NCI-H1417 treated with DMSO at 0.1 percent for 48 hours (cell line): ENCODE data around the gene ELF1.
"Not testable (repeated sequence)": the region's sequence is repeated elsewhere in the genome, so short reads cannot be mapped to it uniquely, and the experiment has no call there.

Experiments
- DNase-seq: peaks from one replicate; lab custom pipeline; 2025; lab: John Stamatoyannopoulos, UW

The ELF1 gene

DNA sequence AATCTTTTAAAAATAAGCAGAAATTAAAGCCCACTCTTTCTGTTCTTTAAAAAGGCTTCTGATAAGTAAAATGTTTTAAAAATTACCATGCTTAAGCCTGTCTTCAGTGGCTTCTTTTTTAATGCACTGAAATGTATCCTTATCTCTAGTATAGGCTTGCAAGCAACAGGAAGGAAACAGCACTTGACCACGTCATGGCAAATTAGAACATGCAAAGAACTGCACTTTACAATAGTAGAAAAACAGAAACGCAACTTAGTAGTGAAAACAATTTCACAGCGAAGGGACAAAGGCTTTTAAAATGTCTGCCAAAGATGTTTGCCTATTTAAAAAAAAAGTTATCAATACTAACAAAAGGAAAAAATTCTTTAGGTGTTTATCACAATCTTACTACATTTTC is 36.3 kb downstream of the ELF1 start:
- DNase-seq: no peak

DNA sequence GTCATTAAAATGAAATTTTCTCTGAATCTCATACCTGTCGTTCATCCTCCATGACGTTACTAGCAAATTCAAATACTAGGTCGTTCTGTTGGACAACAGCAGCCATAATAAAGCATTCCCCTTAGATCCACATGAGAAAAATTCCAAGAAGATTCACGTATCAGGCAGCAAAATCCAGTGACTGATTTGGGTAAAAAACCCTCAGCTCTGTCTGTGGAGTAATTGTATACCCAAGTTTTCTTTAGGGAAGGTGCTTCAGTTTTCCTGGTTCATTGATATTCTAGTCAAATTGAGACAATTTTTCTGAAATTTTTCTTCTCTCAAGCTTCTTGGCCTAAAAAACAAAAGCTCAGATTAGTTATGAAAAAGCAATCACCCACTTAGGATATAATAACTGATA is 37.2 kb downstream of the ELF1 start:
- no peak for DNase-seq

DNA sequence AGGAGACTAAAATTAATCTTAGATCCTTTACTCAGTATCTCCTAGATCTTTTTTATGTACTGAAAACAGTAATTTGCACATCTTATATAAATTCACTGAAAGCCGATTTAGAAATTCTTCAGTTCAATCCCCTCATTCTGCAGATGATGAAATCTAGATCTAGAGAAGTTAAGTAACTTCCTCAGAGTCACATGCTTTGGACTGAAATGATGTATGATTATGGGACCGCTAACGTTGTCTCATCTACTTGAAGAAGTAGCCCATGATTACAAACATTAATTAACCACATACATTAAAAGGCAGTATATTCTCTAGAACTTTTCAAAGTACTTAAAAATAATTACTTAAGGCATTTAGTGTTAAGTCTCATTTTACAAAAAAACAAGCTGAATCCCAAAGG is 37.8 kb downstream of the ELF1 start:
- no peak for DNase-seq

DNA sequence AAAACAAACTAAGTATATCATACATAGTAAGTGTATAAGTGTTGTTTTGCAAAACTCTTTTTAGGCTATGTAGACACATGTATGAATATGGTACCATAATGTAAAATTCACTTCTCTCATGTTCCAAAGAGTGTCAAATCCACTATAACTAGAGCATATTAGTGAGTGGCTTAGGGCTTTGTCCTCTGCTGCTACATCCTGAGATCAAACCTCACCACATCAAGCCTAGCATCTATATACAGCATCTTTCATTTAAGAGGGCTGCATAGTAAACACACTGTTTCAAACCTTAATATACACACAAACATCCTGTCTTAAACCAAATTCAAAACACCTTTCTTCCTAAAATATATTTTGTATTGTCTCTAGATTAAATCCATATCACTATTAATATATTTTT is 38.7 kb downstream of the ELF1 start:
- DNase-seq: no peak

DNA sequence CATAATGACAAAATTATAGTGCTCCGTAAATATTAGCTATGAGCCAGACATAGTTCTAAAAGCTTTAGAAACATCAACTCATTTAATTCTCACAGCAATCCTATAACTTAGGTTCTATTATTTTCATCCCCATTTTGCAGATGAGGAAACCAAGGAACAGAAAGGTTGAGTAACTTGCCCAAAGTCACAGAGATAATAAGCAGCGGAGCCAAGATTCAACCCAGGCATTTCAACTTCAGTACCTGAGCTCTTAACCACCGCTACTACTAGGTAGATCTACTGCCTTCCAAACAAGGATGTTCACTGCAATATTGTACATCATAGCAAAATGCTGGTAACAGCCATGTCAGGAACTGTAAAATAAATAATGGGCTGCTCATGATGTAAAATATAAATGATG is 39.9 kb downstream of the ELF1 start:
- no peak for DNase-seq

DNA sequence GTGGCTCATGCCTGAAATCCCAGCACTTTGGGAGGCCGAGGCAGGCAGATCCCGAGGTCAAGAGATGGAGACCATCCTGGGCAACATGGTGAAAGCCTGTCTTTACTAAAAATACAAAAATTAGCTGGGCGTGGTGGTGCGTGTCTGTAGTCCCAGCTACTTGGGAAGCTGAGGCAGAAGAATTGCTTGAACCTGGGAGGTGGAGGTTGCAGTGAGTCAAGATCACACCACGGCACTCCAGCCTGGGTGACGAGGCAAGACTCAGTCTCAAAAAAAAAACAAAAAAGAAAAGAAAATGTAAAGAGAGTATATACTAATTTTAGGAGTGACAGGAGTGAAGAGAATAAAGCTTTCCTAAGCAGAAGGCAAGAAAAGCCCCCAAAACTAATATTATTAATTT is 41.0 kb downstream of the ELF1 start:
- DNase-seq: not testable (repeated sequence)

DNA sequence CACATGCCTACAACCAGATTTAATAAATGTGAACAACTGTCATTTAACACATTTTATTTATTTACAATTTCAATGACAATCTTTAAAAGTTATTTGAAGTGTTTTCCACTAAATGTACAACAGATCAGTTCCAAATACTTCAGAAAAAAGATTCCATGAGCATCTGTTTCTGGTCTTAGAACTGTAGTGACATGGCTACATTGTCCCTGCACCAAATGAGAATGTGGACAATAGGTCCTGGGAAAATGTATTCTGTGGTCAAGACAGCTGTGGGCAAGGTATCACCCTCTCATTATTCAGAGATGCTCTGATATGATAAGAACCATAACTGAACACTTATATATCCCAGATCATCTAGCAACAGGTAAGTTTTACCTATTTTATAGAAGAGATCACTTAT is 43.7 kb downstream of the ELF1 start:
- no peak for DNase-seq

DNA sequence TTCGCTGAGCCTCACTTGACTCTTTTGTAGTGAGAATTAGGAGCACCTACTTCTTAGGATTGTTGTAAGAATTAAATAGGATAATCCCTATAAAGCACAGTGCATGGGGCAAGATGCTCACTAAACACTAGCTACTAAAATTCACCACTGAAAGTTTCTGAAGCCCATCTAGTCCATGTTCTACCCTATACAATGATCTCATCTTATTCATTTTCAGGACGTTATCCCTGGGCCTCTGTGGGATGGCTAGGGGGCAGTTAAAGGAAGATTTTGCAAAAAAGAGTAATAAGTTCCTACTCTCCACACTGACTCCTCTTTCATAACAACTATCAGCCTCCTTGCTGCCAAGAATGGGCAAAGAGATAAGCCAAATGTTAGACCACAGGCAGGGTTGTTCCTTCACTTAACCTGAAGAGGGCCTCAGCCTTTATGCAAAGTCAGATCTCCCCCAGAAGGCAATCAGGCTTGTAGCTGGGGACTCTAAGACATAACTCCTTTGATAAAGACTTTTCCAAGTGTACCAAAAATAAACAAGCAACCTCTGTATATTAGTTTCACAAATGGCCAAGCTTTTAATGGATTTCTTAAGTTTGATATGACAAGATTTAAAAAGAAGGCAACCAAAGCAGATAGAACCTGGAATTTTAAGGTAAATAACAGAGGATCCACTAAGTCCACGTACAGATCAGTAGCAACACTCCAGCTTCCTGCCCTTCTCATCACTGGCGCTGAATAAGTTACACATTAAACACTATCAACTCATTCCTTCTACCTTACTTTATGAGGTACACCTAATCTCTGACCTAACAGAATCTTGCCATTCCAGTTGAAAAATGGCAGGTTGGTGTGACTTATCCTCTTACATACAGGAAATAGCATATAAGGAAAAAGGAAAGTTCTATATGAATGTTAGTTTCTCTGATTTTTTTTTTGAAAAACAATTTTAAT is 44.4 kb downstream of the ELF1 start:
- no peak for DNase-seq

DNA sequence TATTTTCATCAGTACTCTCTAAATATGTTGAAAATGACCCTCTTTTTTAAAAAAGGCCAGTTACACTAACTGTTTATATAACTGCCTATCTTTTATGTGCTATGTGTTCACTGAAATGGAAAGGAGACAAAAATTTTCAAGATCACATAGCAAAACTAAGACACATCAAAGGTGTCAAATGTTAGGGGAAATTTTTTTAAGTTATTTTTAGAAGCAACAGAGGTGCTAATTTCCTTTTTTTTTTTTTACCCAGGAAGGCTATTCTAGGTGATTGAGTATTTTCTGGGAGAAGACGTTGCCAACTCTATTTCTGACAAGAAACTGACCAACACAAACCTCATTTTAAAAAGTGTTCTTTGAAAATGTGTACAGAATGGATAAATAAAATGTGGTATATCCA is 45.7 kb downstream of the ELF1 start:
- DNase-seq: no peak

DNA sequence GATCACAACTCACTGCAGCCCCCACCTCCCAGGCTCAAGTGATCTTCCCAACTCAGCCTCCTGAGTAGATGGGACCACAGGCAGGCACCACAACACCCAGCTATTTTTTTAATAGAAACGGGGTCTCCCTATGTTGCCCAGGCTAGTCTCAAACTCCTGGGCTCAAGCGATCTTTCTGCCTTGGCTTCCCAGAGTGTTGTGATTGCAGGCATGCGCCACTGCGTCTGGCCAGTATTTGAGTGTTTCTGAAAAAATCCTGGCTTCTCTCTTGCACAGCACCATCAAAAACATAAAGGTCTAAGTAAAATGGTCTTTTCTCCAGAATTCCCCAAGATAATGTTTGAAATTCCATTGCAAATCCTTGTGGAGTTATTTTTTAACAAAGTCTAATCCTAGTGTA is 47.8 kb downstream of the ELF1 start:
- no peak for DNase-seq

DNA sequence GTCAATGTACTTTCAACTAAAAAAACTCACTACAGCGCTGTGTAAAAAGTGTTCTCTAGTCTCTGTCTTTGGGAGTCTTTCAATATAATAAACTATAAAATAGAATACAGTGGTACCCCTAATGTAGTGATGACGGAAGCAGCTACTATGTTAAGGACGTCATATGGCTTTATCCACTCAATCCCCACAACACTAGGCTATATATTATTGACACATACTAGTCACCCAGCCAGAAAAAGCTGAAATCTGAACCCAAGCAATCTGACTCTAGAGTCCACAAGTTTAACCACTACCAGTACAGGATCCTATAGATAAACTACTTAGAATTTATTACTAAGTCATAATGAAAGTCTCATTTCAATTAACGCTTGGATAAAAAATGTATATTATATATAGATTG is 48.3 kb downstream of the ELF1 start:
- DNase-seq: no peak

DNA sequence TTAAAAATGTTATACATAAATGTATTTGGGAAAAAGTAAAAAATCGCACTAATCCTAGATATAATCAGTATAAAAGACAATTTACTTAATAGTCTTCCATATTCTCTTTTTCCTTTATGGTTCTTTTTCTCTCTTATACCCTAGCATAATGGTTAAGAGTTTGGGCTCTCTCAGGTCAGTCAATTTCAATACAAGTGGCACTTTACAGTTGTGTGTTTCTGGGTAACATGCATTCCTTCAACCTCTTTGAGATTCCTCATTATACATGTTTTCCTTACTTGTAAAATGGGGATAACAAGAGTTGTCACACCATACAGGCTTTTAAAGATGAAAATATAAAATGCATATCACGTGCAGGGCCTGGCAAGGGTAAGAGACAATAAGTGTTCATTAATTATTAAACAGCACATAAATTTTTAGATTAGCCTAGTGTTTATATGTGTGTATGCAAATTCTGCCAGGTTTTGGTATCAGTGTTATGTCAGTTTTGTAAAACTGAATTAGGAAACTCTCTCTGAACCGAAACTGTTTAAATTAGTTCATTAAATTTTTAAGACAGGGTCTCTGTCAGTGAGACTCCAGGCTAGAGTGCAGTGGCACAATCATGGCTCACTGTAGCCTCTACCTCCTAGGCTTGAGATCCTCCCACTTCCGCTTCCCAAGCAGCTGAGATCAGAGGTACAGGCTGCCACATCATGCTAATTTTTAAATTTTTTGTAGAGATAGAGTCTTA is 49.8 kb downstream of the ELF1 start:
- no peak for DNase-seq

DNA sequence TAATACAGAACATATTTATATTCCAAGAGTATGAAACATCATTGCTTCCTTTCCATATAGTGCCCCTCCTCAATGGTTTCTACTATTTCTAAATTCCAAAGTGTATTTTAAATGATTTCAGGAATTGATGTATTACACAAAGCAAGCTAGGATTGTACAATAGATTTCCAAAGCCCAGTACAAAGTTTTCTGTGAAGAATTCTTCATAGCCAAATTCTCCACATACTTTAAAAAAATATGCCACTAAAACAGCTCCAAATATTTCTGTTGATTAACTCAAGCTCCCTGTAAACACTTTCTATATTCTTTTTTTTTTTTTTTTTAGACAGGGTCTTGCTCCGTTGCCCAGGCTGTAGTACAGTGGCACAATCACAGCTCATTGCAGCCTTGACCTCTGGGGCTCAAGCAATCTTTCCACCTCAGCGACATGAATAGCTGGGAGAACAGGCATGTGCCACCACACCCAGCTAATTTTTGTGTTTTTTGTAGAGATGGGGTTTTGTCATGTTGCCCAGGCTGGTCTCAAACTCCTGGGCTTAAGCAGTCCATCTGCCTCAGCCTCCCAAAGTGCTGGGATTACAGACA is 50.6 kb downstream of the ELF1 start:
- no peak for DNase-seq

DNA sequence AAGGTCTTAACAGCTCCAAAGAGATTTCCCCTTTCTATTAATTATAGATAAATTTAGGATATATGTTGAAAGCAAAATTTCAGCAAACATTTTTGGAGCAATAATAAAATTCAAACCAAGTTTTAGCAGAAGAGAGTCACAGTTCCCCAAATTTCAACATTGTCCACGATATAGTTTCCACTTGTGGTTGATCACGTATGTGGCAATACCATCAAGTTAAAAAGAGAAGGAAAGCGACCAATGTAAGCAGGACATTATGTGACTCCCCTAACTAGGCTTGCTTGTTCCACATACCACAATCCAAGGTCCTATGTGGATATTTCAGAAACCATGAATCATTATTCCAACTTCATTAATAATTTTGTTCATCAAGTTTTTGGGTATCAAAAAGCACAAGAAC is 52.8 kb downstream of the ELF1 start:
- no peak for DNase-seq

DNA sequence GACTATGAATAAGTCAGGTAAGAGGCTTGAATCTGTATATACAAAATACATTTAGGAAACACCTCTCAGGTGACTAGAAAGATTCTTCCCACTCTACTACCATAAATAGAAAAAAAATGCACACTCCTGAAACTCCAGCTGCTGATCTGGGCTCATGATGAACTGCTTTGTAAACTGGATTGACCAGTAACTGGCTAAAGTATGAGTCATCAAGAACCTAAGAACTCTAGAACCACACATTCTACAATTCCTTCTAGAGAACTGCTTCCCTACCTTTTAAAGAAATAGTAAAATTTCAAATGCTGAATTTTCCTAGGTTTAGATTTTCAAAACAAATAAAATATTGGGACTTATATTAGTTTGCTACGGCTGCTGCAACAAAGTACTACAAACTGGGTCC is 55.2 kb downstream of the ELF1 start:
- no peak for DNase-seq

DNA sequence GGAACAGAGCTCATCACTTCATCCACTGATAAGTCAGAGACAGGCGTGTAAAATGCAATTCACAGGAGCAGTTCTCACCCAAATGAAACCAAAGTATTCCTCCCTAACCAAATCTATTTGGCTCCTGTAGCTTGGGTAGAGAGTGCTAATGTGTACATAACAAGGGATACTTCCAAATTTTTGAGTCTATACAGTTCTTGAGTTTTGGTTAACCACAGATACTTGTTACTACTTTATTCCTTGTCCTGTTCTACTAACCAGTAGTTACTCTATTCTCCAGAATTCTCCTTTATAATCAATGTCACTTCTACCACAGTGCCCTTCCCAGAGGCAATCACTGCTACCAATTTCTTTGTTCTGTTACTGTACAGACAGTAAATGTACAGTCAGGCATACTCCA is 57.3 kb downstream of the ELF1 start:
- DNase-seq: no peak

DNA sequence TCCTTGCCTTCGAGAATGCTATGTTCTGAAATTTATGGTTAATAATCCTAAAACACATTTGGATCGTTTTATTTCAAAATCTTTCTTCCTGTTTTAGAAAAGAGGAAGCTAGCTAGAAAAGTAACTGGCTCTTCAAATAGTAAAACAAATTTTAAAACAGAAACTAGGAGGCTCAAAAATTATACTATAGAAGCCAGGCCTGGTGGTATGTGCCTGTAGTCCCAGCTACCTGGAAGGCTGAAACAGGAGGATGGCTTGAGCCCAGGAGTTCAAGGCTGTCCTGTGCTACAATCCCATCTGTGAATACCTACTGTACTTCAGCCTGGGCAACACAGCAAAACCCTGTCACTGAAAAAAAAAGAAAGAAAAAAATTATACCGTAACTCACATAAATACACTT is 57.9 kb downstream of the ELF1 start:
- DNase-seq: no peak

DNA sequence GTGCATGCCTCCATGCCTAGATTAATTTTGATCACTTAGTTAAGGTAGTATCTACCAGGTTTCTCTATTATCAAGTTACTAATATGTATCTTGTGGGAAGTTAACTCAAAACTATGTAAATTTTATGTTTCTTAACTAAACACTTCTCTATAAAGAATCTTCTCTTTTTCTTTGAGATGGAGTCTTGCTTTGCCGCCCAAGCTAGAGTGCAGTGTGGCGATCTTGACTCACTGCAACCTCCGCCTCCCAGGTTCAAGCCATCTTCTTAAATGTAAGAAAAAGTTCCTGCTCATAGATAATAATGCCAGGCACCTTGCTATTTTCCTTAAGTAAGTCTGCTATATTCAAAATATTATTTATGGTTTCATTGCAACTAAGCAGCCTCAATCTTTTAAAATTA is 58.4 kb downstream of the ELF1 start:
- no peak for DNase-seq

DNA sequence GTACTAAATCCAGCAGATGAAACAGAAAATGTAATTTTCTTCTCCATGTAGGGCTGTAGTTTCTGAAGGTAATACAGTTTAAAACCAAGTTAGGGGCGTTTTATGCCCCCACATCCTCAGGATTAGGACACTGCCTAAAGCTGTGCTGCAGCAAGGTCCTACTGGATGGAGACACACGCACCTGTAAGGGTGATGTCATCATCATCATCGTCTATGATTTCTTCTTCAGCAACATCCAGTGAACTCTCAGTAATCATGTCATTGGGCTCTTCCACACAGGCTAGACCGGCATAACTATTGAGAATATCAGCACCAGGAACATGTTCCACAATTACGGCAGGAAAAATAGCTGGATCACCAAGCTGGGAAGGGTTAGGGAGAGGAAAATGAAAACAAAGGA is 60.5 kb downstream of the ELF1 start:
- DNase-seq: no peak

DNA sequence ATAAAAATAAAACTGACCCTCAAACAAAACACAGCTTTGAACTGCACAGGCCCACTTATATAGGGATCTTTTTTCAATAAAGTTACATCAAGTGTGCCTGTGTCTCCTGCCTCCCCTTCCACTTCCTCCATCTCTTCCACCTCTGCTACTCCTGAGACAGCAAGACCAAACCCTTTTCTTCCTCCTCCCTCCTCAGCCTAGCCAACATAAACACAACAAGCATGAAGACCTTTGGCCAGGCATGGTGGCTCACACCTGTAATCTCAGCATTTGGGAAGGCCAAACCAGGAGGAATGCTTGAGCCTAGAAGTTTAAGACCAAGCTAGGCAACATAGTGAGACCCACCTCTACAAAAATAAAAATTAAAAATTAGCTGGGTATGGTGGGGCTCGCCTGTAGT is 72.6 kb downstream of the ELF1 start:
- no peak for DNase-seq

DNA sequence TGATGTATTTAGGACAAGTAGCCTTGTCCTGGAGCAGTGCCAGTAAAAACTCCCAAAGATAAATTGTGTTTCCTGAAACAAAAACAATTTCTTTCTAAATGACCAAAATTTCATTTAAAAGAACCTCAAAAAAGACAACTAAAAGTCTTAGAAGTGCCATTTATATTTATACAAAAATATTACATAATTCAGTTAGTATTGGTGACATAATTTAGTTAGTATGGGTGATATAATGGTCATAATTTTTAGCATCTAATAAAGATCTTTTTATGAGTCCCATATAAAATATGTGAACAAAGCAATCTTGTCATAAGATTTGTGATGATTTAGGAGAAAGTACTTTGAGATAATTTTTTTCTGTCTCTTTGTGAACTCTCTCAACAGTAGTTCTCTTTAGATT is 76.0 kb downstream of the ELF1 start:
- no peak for DNase-seq

DNA sequence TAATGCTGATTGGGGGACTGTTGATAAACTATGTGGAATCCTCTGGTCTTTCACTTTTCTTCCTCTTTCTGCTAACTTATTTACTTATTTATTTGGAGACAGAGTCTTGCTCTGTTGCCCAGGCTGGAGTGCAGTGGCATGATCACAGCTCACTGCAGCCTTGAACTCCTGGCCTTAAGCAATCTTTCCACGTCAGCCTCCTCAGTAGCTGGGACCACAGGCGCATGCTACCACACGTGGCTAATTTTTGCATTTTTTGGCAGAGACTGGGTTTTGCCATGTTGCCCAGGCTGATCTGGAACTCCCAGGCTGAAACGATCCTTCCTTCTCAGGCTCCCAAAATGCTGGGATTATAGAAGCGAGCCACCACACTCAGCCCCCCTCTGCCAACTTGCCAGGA is 77.5 kb downstream of the ELF1 start:
- DNase-seq: no peak

DNA sequence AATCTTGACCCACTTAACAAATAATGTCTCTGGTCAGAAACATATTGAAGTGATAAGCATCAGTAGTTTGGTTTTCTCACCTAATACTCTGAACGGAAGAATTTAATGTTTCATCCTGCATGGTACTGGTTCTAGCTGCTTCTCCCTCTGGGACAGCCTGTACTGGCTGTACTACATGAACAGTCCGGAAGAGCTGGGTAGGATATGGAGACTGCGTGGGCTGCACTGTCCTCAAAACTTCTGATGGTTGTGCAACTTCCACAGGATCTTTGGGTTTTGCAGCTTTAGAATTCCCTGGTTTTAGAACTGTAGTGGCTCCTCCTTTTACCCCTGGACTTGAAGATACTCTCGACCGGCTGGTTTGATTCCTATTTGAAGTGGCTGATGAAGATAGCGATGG is 78.3 kb downstream of the ELF1 start:
- no peak for DNase-seq
